H1 (cell line): Measurements from ENCODE around the gene DCLK1. TPM values are rescaled to one million over a fixed set of nuclear protein-coding genes. Genes with fewer than 3 reads are reported as not detected.

Experiments used
- CTCF ChIA-PET: fragments of 300-600 bp; sonication (Branson Sonifier 250); formaldehyde crosslinking; loops from one replicate; lab custom pipeline; 2021; ENCODE audit not compliant: partially characterized antibody; lab: Charles Lee
- POLR2A ChIA-PET: fragments of 300-600 bp; sonication (Branson Sonifier 250); formaldehyde crosslinking; loops from one replicate; lab custom pipeline; 2021; ENCODE audit warnings: inconsistent platforms; ENCODE audit not compliant: partially characterized antibody; lab: Charles Lee
- DNase-seq, 2 experiments: peaks; one replicate each; pipeline versions ENCODE4 v3.0.0 to v3.0.0-alpha.2; 2010 to 2022; ENCODE audit warnings: low spot score in 2 of 2, low read depth in 1 of 2, mixed read lengths in 1 of 2
- FAIRE-seq: peaks from 2 replicates; lab custom pipeline; 2011; peaks lifted over from hg19 to GRCh38; lab: Jason Lieb, UNC
- H2AFZ ChIP-seq: 2 replicates; pipeline ENCODE4 v1.8.1; 2012; ENCODE audit warnings: low read length, inconsistent platforms
- H2AK5ac ChIP-seq: 2 replicates; pipeline ENCODE4 v1.6.1; 2013; ENCODE audit warnings: low read depth, low read length
- H2BK120ac ChIP-seq: replicated peaks from 2 replicates; pipeline ENCODE3; 2013; ENCODE audit warnings: low read depth, low read length, inconsistent platforms
- H2BK12ac ChIP-seq: 2 replicates; pipeline ENCODE4 v1.6.1; 2013; ENCODE audit warnings: low read depth, low read length
- H2BK15ac ChIP-seq: 2 replicates; pipeline ENCODE4 v1.6.1; 2013; ENCODE audit warnings: low read length
- H2BK20ac ChIP-seq: 2 replicates; pipeline ENCODE4 v1.6.1; 2013; ENCODE audit warnings: low read length
- H2BK5ac ChIP-seq: 2 replicates; pipeline ENCODE4 v1.6.1; 2013; ENCODE audit warnings: low read depth, low read length
- H3K14ac ChIP-seq: 2 replicates; pipeline ENCODE4 v1.6.1; 2013; ENCODE audit warnings: inconsistent platforms; ENCODE audit not compliant: insufficient read length
- H3K18ac ChIP-seq: 2 replicates; pipeline ENCODE4 v1.6.1; 2013; ENCODE audit warnings: low read length; ENCODE audit errors: extremely low read depth
- H3K23ac ChIP-seq: 2 replicates; pipeline ENCODE4 v1.6.1; 2013; ENCODE audit warnings: inconsistent platforms; ENCODE audit not compliant: insufficient read length
- H3K23me2 ChIP-seq: 2 replicates; pipeline ENCODE4 v1.6.1; 2013; ENCODE audit warnings: low read depth, low read length
- H3K27ac ChIP-seq: 2 replicates; pipeline ENCODE4 v1.6.1; 2011; ENCODE audit warnings: low read depth, low read length, inconsistent platforms
- H3K27me3 ChIP-seq, 4 experiments: replicated peaks in 1 of 4; 1 replicate in 1 of 4; 2 replicates in 3 of 4; pipeline versions ENCODE4 v1.6.1 to v1.8.1; 2011 to 2013; ENCODE audit warnings: low read length in 3 of 4, mild to moderate bottlenecking in 3 of 4, inconsistent platforms in 2 of 4, mixed read lengths in 2 of 4, moderate library complexity in 1 of 4; ENCODE audit not compliant: control insufficient read depth in 3 of 4, insufficient read depth in 3 of 4; ENCODE audit errors: extremely low read depth in 1 of 4
- H3K36me3 ChIP-seq, 4 experiments: 2 replicates each; pipeline versions ENCODE4 v1.6.1 to v1.8.1; 2011 to 2013; ENCODE audit warnings: mild to moderate bottlenecking in 4 of 4, low read length in 3 of 4, moderate library complexity in 2 of 4, control low read depth in 1 of 4, inconsistent platforms in 1 of 4; ENCODE audit not compliant: insufficient read depth in 4 of 4, control insufficient read depth in 2 of 4
- H3K4ac ChIP-seq: replicated peaks from 2 replicates; pipeline ENCODE3; 2013; ENCODE audit warnings: low read length, low read depth, mixed read lengths, inconsistent platforms; ENCODE audit not compliant: insufficient read length
- H3K4me1 ChIP-seq, 4 experiments: replicated peaks in 1 of 4; 1 replicate in 1 of 4; 2 replicates in 3 of 4; pipeline versions ENCODE4 v1.6.1 to v1.8.1; 2011 to 2013; ENCODE audit warnings: low read length in 3 of 4, inconsistent platforms in 2 of 4, mixed read lengths in 1 of 4; ENCODE audit not compliant: insufficient read depth in 4 of 4, control insufficient read depth in 3 of 4
- H3K4me2 ChIP-seq, 2 experiments: 2 replicates each; pipeline versions ENCODE4 v1.6.1 to v1.8.1; 2011 to 2013; ENCODE audit warnings: low read depth in 2 of 2, low read length in 2 of 2, control low read depth in 1 of 2, inconsistent platforms in 1 of 2, mild to moderate bottlenecking in 1 of 2; ENCODE audit not compliant: insufficient read depth in 1 of 2
- H3K4me3 ChIP-seq, 4 experiments: fragments of 200-600, 300-600 bp in 1 of 4; sonication (generic), shearing (Covaris generic), sonication (Bioruptor Twin) in 1 of 4; 2 replicates each; pipeline versions ENCODE4 v1.5.1 to v1.8.1; 2011 to 2016; ENCODE audit warnings: low read length in 4 of 4, low read depth in 3 of 4, control low read depth in 2 of 4, inconsistent platforms in 2 of 4, mild to moderate bottlenecking in 2 of 4, mixed read lengths in 1 of 4, moderate library complexity in 1 of 4; ENCODE audit not compliant: insufficient read depth in 2 of 4; ENCODE audit errors: extremely low read depth in 1 of 4
- H3K56ac ChIP-seq: replicated peaks from 2 replicates; pipeline ENCODE3; 2013; ENCODE audit warnings: low read depth, mild to moderate bottlenecking, mixed read lengths, low read length, inconsistent platforms; ENCODE audit not compliant: insufficient read length
- H3K79me1 ChIP-seq: 2 replicates; pipeline ENCODE4 v1.6.1; 2013; ENCODE audit warnings: low read depth, low read length, control low read depth
- H3K79me2 ChIP-seq, 2 experiments: 2 replicates each; pipeline versions ENCODE4 v1.6.1 to v1.8.1; 2012 to 2013; ENCODE audit warnings: low read length in 2 of 2, mild to moderate bottlenecking in 2 of 2, inconsistent platforms in 1 of 2; ENCODE audit not compliant: insufficient read depth in 2 of 2, control insufficient read depth in 1 of 2
- H3K9ac ChIP-seq, 4 experiments: replicated peaks in 1 of 4; 1 replicate in 1 of 4; 2 replicates in 3 of 4; pipeline versions ENCODE4 v1.6.1 to v1.8.1; 2011 to 2013; ENCODE audit warnings: low read depth in 3 of 4, low read length in 3 of 4, control low read depth in 2 of 4, mild to moderate bottlenecking in 2 of 4, moderate library complexity in 2 of 4, inconsistent platforms in 1 of 4; ENCODE audit errors: extremely low read depth in 1 of 4
- H3K9me3 ChIP-seq, 2 experiments: 2 replicates each; pipeline versions ENCODE4 v1.6.1 to v1.8.1; 2012 to 2013; ENCODE audit warnings: mild to moderate bottlenecking in 2 of 2, moderate library complexity in 2 of 2, control low read depth in 1 of 2, inconsistent platforms in 1 of 2, low read depth in 1 of 2, low read length in 1 of 2, mixed read lengths in 1 of 2; ENCODE audit not compliant: insufficient read depth in 2 of 2
- H4K20me1 ChIP-seq, 2 experiments: replicated peaks in 1 of 2; 2 replicates each; pipeline versions ENCODE3 to v1.8.1; 2011 to 2013; ENCODE audit warnings: inconsistent platforms in 2 of 2, low read length in 2 of 2, mild to moderate bottlenecking in 1 of 2; ENCODE audit not compliant: insufficient read depth in 2 of 2, control insufficient read depth in 1 of 2
- H4K5ac ChIP-seq: 2 replicates; pipeline ENCODE4 v1.6.1; 2013; ENCODE audit warnings: low read length, low read depth, mixed read lengths, inconsistent platforms; ENCODE audit not compliant: insufficient read length
- H4K8ac ChIP-seq: 2 replicates; pipeline ENCODE4 v1.8.0; 2013; ENCODE audit warnings: mild to moderate bottlenecking, moderate library complexity, low read length, inconsistent platforms; ENCODE audit not compliant: insufficient read depth; ENCODE audit errors: extremely low read depth
- H4K91ac ChIP-seq: replicated peaks from 2 replicates; pipeline ENCODE3; 2013; ENCODE audit warnings: low read length, mixed read lengths, inconsistent platforms; ENCODE audit not compliant: insufficient read length
- KDM5A ChIP-seq: fragments of 200-600 bp; IDR thresholded peaks from 2 replicates; pipeline ENCODE4 v1.7.1; 2012; ENCODE audit warnings: mild to moderate bottlenecking, low read length, inconsistent platforms, mixed read lengths
- RAD21 ChIP-seq, 2 experiments: IDR thresholded peaks in 1 of 2; conservative IDR thresholded peaks in 1 of 2; 2 replicates each; pipeline ENCODE4 v1.6.1; 2011; ENCODE audit warnings: low read depth in 2 of 2, low read length in 2 of 2, improper control_type of control experiment in 1 of 2, inconsistent platforms in 1 of 2, mild to moderate bottlenecking in 1 of 2, moderate library complexity in 1 of 2
- SAP30 ChIP-seq: fragments of 300-600 bp; sonication (generic); IDR thresholded peaks from 2 replicates; pipeline ENCODE4 v1.7.1; 2012; ENCODE audit warnings: low read length, moderate library complexity, mild to moderate bottlenecking, inconsistent platforms; ENCODE audit not compliant: insufficient read depth, insufficient replicate concordance
- WGBS, 2 experiments: shearing (Covaris generic) in 1 of 2; methylation state at CpG; one replicate each; pipeline versions ENCODE4 v1.1.6 to v1.1.7; 2013 to 2015; ENCODE audit warnings: low lambda C conversion rate in 2 of 2, mixed read lengths in 2 of 2, inconsistent platforms in 1 of 2, low coverage in 1 of 2, missing lambda C conversion rate in 1 of 2; ENCODE audit not compliant: insufficient replicate concordance in 2 of 2, insufficient coverage in 1 of 2, insufficient read length in 1 of 2; ENCODE audit errors: extremely low coverage in 1 of 2, missing lambda C conversion rate in 1 of 2; 5-methylcytosine and 5-hydroxymethylcytosine counted together
- polyA plus RNA-seq, 7 experiments: library from polyadenylated mRNA; depleted of rRNA in 3 of 7; stranded (reverse) in 5 of 7; unstranded in 2 of 7; fragments of >200 nt in 5 of 7; fragments of 200-250 nt in 2 of 7; gene quantifications; 1 replicate in 5 of 7; 2 replicates in 1 of 7; 4 replicates in 1 of 7; pipeline versions ENCODE4 v1.2.1 to v1.2.3, GENCODE V29; 2011 to 2013; ENCODE audit warnings: missing spikeins in 2 of 7, mixed read lengths in 2 of 7
- total RNA-seq: library from RNA; stranded (reverse); fragmentation: NEBNext Ultra II Directional; extraction: Animal tissue kit (Norgen Biotek cat#: 25700); gene quantifications from 2 replicates; pipeline ENCODE4 v1.2.1, GENCODE V29; 2021

Gene DCLK1
- total and polyA plus RNA-seq, 2 of the 8 experiments (the other 6 are each of a cell fraction or from before 2014, with no cell fraction given), result 22.8 to 41.0 TPM

DNA sequence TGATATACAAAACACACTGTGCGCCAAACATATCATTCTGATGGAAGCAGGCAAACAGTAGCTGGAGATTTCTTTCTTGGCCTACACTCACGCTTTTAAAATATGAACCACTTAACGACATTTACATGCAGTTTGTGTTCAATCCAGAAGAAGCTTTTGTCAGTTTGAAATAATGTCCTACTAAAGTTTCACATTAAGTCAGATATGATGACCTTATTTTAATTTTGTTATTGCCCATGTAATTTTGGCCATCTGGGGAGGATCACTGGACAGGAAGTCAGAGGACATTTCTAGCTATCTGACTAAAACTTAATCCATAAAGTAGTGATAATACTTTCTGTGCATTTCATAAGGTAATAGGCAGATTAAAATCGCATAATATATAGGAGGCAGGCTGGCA lies 98.1 kb downstream of the DCLK1 start:
- CTCF ChIA-PET, result interaction anchor here (0.7 kb wide), 1 partner anchor 43 kb away, joined by 3 read pairs; no protein-coding TSS in a partner anchor
- no peak for DNase-seq
- Histone ChIP-seq H3K23me2 (no peaks in the 10 kb centered on the region), H2BK5ac (no peak overlapping the region), H3K18ac (no peak overlapping the region), H3K14ac (no peak overlapping the region)
- TF ChIP-seq RAD21 (IDR thresholded peaks at IDR 0.05 in 1 of 2, conservative IDR thresholded peaks at IDR 0.05 in 1 of 2; ENCODE audit: low read depth in 2 of 2, low read length in 2 of 2), result no peak
- TF ChIP-seq SAP30, result no peak
- no peak for TF ChIP-seq KDM5A
- TF ChIP-seq, all 59 proteins: peak for 0
- POLR2A ChIA-PET, result no interaction called here
- H3K4me1 ChIP-seq, result peaks cover 2 to 6% (median 5%) of the 10 kb centered on the region in 4 experiments; a peak in 5 of 7 replicates
- H3K79me1 ChIP-seq, result no peaks in the 10 kb centered on the region
- H3K9me3 ChIP-seq, result no peaks in the 10 kb centered on the region
- H3K27ac ChIP-seq, result no peak overlapping the region
- H3K4me2 ChIP-seq, result no peak overlapping the region
- no peak overlapping the region for H3K4ac ChIP-seq
- H3K27me3 ChIP-seq, result no peaks in the 10 kb centered on the region
- no peak for FAIRE-seq
- no peak overlapping the region for H2BK120ac ChIP-seq
- no peak overlapping the region for H4K5ac ChIP-seq
- H3K4me3 ChIP-seq, result no peak overlapping the region
- H3K23ac ChIP-seq, result no peak overlapping the region
- no peak overlapping the region for H2BK20ac ChIP-seq
- no peaks in the 10 kb centered on the region for H3K79me2 ChIP-seq
- no peak overlapping the region for H2AFZ ChIP-seq
- H2BK15ac ChIP-seq, result no peak overlapping the region
- H3K36me3 ChIP-seq, result no peaks in the 10 kb centered on the region
- H3K56ac ChIP-seq, result no peak overlapping the region
- no peak overlapping the region for H4K91ac ChIP-seq
- no peaks in the 10 kb centered on the region for H4K20me1 ChIP-seq
- no peak overlapping the region for H2BK12ac ChIP-seq
- H2AK5ac ChIP-seq, result no peak overlapping the region
- 95% methylated on average over 4 of the region's 4 CpGs; no CpG with 5 or more reads in 1 of the 2 experiments for WGBS, 2 experiments
- H4K8ac ChIP-seq, result no peak overlapping the region
- H3K9ac ChIP-seq, result no peak overlapping the region
